H1 (cell line): ENCODE results near the gene RPL18. TPM values are rescaled to one million over a fixed set of nuclear protein-coding genes. Genes with fewer than 3 reads are reported as not detected.
A peak's percentile ranks its signal among the peaks of the same experiment; 100 is the strongest.

Source experiments
- BACH1 ChIP-seq: IDR thresholded peaks from 2 replicates; pipeline ENCODE4 v1.6.1; 2012; ENCODE audit warnings: low read length, improper control_type of control experiment
- BRCA1 ChIP-seq: IDR thresholded peaks from 2 replicates; pipeline ENCODE4 v1.6.1; 2012; ENCODE audit warnings: low read depth, low read length, improper control_type of control experiment
- CREB1 ChIP-seq: IDR thresholded peaks from 2 replicates; pipeline ENCODE4 v1.6.1; 2012; ENCODE audit warnings: inconsistent platforms
- EGR1 ChIP-seq: IDR thresholded peaks from 2 replicates; pipeline ENCODE4 v1.6.1; 2011; ENCODE audit warnings: low read depth, low read length, borderline replicate concordance
- HDAC2 ChIP-seq, 2 experiments: fragments of 300-600 bp in 1 of 2; sonication (generic) in 1 of 2; IDR thresholded peaks; 2 replicates each; pipeline ENCODE4 v1.6.1; 2011 to 2012; ENCODE audit warnings: low read depth in 2 of 2, low read length in 2 of 2, mild to moderate bottlenecking in 2 of 2, moderate library complexity in 2 of 2, borderline replicate concordance in 1 of 2, inconsistent platforms in 1 of 2
- SIN3A ChIP-seq, 2 experiments: IDR thresholded peaks in 1 of 2; conservative IDR thresholded peaks in 1 of 2; 2 replicates each; pipeline ENCODE4 v1.6.1; 2011 to 2012; ENCODE audit warnings: low read length in 2 of 2, improper control_type of control experiment in 1 of 2, low read depth in 1 of 2, mild to moderate bottlenecking in 1 of 2
- SIX5 ChIP-seq: IDR thresholded peaks from 2 replicates; pipeline ENCODE4 v1.6.1; 2011; ENCODE audit warnings: mild to moderate bottlenecking, low read depth, low read length
- ZNF274 ChIP-seq: IDR thresholded peaks from 2 replicates; pipeline ENCODE4 v1.7.0; 2012; ENCODE audit warnings: low read length, borderline replicate concordance; ENCODE audit errors: extremely low read depth
- polyA plus RNA-seq, 7 experiments: library from polyadenylated mRNA; depleted of rRNA in 3 of 7; stranded (reverse) in 5 of 7; unstranded in 2 of 7; fragments of >200 nt in 5 of 7; fragments of 200-250 nt in 2 of 7; gene quantifications; 1 replicate in 5 of 7; 2 replicates in 1 of 7; 4 replicates in 1 of 7; pipeline versions ENCODE4 v1.2.1 to v1.2.3, GENCODE V29; 2011 to 2013; ENCODE audit warnings: missing spikeins in 2 of 7, mixed read lengths in 2 of 7
- total RNA-seq: library from RNA; stranded (reverse); fragmentation: NEBNext Ultra II Directional; extraction: Animal tissue kit (Norgen Biotek cat#: 25700); gene quantifications from 2 replicates; pipeline ENCODE4 v1.2.1, GENCODE V29; 2021
- TF ChIP-seq, protein P1 (sequence below): fragments of 300-600 bp; sonication (generic); IDR thresholded peaks from 2 replicates; pipeline ENCODE4 v1.7.1; 2012; ENCODE audit warnings: low read length, moderate library complexity, mild to moderate bottlenecking, inconsistent platforms; ENCODE audit not compliant: insufficient replicate concordance

RPL18 gene
- total and polyA plus RNA-seq, 2 of the 8 experiments (the other 6 are each of a cell fraction or from before 2014, with no cell fraction given): 1,669 to 2,789 TPM

DNA sequence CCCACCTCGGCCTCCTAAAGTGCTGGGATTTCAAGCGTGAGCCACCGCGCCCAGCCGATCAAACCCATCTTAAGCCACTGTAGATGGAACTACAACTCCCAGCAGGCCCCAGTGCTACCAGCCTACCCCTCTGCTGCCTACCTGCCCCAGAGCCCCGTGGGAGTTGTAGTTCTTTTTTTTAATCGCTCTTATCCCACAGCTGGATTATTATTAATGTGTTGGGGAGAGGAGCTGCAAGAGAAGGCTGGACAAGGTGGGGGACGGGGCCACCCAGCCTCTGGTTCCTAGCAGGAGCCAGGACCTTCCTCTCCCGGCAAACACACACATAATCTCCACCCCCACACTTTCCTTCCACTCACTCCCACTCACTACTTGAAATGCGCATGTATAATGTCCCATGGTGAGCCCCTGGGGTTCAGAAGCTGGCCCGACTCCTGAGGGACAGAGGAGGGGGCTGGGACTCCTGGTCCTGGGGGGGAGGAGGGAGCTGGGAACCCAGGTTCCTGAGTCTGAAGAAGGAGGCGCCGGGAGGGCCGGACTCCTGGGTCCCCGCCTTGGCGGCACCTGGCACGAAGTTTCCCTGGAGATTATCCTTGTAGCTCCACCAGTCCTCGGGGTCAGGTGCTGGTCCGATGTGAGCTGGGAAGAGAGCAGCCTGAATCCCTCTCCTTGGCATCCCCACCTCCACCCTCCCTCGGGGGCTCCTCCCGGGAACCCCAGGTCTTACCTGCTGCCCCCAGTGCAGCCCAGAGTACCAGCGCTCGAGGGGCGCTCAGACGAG is 26.1 kb upstream of the RPL18 start (continued):
- TF ChIP-seq, protein P1, sequence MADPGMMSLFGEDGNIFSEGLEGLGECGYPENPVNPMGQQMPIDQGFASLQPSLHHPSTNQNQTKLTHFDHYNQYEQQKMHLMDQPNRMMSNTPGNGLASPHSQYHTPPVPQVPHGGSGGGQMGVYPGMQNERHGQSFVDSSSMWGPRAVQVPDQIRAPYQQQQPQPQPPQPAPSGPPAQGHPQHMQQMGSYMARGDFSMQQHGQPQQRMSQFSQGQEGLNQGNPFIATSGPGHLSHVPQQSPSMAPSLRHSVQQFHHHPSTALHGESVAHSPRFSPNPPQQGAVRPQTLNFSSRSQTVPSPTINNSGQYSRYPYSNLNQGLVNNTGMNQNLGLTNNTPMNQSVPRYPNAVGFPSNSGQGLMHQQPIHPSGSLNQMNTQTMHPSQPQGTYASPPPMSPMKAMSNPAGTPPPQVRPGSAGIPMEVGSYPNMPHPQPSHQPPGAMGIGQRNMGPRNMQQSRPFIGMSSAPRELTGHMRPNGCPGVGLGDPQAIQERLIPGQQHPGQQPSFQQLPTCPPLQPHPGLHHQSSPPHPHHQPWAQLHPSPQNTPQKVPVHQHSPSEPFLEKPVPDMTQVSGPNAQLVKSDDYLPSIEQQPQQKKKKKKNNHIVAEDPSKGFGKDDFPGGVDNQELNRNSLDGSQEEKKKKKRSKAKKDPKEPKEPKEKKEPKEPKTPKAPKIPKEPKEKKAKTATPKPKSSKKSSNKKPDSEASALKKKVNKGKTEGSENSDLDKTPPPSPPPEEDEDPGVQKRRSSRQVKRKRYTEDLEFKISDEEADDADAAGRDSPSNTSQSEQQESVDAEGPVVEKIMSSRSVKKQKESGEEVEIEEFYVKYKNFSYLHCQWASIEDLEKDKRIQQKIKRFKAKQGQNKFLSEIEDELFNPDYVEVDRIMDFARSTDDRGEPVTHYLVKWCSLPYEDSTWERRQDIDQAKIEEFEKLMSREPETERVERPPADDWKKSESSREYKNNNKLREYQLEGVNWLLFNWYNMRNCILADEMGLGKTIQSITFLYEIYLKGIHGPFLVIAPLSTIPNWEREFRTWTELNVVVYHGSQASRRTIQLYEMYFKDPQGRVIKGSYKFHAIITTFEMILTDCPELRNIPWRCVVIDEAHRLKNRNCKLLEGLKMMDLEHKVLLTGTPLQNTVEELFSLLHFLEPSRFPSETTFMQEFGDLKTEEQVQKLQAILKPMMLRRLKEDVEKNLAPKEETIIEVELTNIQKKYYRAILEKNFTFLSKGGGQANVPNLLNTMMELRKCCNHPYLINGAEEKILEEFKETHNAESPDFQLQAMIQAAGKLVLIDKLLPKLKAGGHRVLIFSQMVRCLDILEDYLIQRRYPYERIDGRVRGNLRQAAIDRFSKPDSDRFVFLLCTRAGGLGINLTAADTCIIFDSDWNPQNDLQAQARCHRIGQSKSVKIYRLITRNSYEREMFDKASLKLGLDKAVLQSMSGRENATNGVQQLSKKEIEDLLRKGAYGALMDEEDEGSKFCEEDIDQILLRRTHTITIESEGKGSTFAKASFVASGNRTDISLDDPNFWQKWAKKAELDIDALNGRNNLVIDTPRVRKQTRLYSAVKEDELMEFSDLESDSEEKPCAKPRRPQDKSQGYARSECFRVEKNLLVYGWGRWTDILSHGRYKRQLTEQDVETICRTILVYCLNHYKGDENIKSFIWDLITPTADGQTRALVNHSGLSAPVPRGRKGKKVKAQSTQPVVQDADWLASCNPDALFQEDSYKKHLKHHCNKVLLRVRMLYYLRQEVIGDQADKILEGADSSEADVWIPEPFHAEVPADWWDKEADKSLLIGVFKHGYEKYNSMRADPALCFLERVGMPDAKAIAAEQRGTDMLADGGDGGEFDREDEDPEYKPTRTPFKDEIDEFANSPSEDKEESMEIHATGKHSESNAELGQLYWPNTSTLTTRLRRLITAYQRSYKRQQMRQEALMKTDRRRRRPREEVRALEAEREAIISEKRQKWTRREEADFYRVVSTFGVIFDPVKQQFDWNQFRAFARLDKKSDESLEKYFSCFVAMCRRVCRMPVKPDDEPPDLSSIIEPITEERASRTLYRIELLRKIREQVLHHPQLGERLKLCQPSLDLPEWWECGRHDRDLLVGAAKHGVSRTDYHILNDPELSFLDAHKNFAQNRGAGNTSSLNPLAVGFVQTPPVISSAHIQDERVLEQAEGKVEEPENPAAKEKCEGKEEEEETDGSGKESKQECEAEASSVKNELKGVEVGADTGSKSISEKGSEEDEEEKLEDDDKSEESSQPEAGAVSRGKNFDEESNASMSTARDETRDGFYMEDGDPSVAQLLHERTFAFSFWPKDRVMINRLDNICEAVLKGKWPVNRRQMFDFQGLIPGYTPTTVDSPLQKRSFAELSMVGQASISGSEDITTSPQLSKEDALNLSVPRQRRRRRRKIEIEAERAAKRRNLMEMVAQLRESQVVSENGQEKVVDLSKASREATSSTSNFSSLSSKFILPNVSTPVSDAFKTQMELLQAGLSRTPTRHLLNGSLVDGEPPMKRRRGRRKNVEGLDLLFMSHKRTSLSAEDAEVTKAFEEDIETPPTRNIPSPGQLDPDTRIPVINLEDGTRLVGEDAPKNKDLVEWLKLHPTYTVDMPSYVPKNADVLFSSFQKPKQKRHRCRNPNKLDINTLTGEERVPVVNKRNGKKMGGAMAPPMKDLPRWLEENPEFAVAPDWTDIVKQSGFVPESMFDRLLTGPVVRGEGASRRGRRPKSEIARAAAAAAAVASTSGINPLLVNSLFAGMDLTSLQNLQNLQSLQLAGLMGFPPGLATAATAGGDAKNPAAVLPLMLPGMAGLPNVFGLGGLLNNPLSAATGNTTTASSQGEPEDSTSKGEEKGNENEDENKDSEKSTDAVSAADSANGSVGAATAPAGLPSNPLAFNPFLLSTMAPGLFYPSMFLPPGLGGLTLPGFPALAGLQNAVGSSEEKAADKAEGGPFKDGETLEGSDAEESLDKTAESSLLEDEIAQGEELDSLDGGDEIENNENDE: no peak
- TF ChIP-seq SIN3A (conservative IDR thresholded peaks at IDR 0.05 in 1 of 2, IDR thresholded peaks at IDR 0.05 in 1 of 2; ENCODE audit: low read depth in 1 of 2, low read length in 2 of 2) (peak in 1 of 2 experiments; percentile 77; a peak in 1 of 4 replicates), SIX5 (peak; percentile 98), EGR1 (peak; percentile 65; the same call in 1 of the 2 replicates), CREB1 (0 out of 2 replicates have a peak, but pooled peaks have one; percentile 14), BRCA1 (no peak), ZNF274 (no peak), BACH1 (0 out of 2 replicates have a peak, but pooled peaks have one; percentile 34), HDAC2 (IDR thresholded peaks at IDR 0.05; ENCODE audit: borderline replicate concordance in 1 of 2, low read depth in 2 of 2, low read length in 2 of 2) (peak in 1 of 2 experiments; percentile 58; a peak in 1 of 4 replicates)
